Sigmoid colon (tissue), 7 donors: Measurements from ENCODE around the gene KREMEN2. TPM values are rescaled to one million over a fixed set of nuclear protein-coding genes. Genes with fewer than 3 reads are reported as not detected.

ENCODE experiments used
- DNase-seq: peaks from one replicate; pipeline ENCODE4 v3.0.0-alpha.2; 2019
- H3K27ac ChIP-seq, 4 donors: fragments of 200-600 bp; sonication (generic); one replicate each; pipeline ENCODE4 v1.5.1; 2016 to 2019; ENCODE audit warnings: mild to moderate bottlenecking in 1 of 4
- H3K27me3 ChIP-seq, 3 donors: fragments of 200-600 bp; sonication (generic); one replicate each; pipeline ENCODE4 v1.5.1; 2019; ENCODE audit warnings: mild to moderate bottlenecking in 1 of 3
- H3K36me3 ChIP-seq, 4 donors: fragments of 200-600 bp; sonication (generic); one replicate each; pipeline ENCODE4 v1.5.1; 2016 to 2019
- H3K4me1 ChIP-seq, 4 donors: fragments of 200-600 bp; sonication (generic); one replicate each; pipeline ENCODE4 v1.5.1; 2017 to 2019
- H3K4me3 ChIP-seq, 4 donors: fragments of 200-600 bp; sonication (generic); one replicate each; pipeline ENCODE4 v1.5.1; 2017 to 2019; ENCODE audit warnings: mild to moderate bottlenecking in 2 of 4, moderate library complexity in 1 of 4
- H3K9me3 ChIP-seq, 4 donors: fragments of 200-600 bp in 3 of 4; sonication (generic) in 3 of 4; one replicate each; pipeline versions ENCODE4 v1.5.1 to v1.6.1; 2013 to 2019
- CTCF ChIP-seq, 4 experiments: fragments of 450-650 bp in 3 of 4; fragments of 200-600 bp in 1 of 4; IDR thresholded peaks; one replicate each; pipeline ENCODE4 v1.5.1; 2016 to 2019; ENCODE audit warnings: antibody characterized with exemption in 4 of 4, mild to moderate bottlenecking in 3 of 4, moderate library complexity in 2 of 4
- EP300 ChIP-seq, 4 donors: sonication (generic); formaldehyde crosslinking; IDR thresholded peaks; one replicate each; pipeline ENCODE4 v1.6.1; 2017; ENCODE audit warnings: antibody characterized with exemption in 4 of 4
- POLR2A ChIP-seq, 2 donors: fragments of 450-650 bp; IDR thresholded peaks; one replicate each; pipeline ENCODE4 v1.6.1; 2016; ENCODE audit warnings: antibody characterized with exemption in 2 of 2, mild to moderate bottlenecking in 2 of 2, moderate library complexity in 2 of 2
- POLR2AphosphoS5 ChIP-seq, 4 donors: sonication (generic); formaldehyde crosslinking; IDR thresholded peaks; one replicate each; pipeline ENCODE4 v1.6.1; 2017; ENCODE audit warnings: antibody characterized with exemption in 4 of 4
- WGBS, 2 donors: extraction: QIAGEN DNeasy Blood & Tissue Kit; methylation state at CpG; one replicate each; pipeline ENCODE4 v1.1.7; 2013; 5-methylcytosine and 5-hydroxymethylcytosine counted together
- intact Hi-C: fragments of 100-400 bp; cut with DNase I; formaldehyde crosslinking; loops from one replicate; pipeline ENCODE4 v1.15.1; 2023
- polyA plus RNA-seq, 3 donors: library from polyadenylated mRNA; stranded (reverse); fragments of 200-250 nt; gene quantifications; one replicate each; pipeline ENCODE4 v1.2.3, GENCODE V29; 2013
- small RNA-seq, 3 donors: library from RNA; depleted of rRNA; stranded (forward); fragments of <200 nt; gene quantifications; one replicate each; pipeline ENCODE3, GENCODE V24; 2016
- total RNA-seq, 4 donors: library from RNA; depleted of rRNA; stranded (reverse); fragments of >200 nt; gene quantifications; one replicate each; pipeline ENCODE4 v1.1.0, GENCODE V29; 2016
- donor health status: healthy with polysubstance abuse.
- donor health status: Bipolar disorder and iron deficiency.
- donor health status: healthy.

KREMEN2 gene
- total and polyA plus RNA-seq, 7 donors, result 1.0 to 1.8 (median 1.6) TPM; not detected in 4

- intact Hi-C loops, result no loop called here
- DNase-seq, result no peak
- Histone ChIP-seq H3K9me3 (no peaks in the 10 kb centered on the region), H3K36me3 (no peaks in the 10 kb centered on the region), H3K4me3 (no peak overlapping the region), H3K27me3 (peaks cover 28 to 71% (median 60%) of the 10 kb centered on the region in 3 donors), H3K27ac (no peak overlapping the region), H3K4me1 (peaks cover 0 to 16% (median 13%) of the 10 kb centered on the region in 4 donors)
- no peak for TF ChIP-seq CTCF (IDR thresholded peaks at IDR 0.05)
- no peak for TF ChIP-seq EP300 (IDR thresholded peaks at IDR 0.05)
- no peak for TF ChIP-seq POLR2A (IDR thresholded peaks at IDR 0.05)
- TF ChIP-seq POLR2AphosphoS5 (IDR thresholded peaks at IDR 0.05), result no peak
- WGBS, 2 donors, result 93% methylated on average over 6 of the region's 6 CpGs
Measured at GRCh38 chr16:3014971-3015370, 50.9 kb downstream of the KREMEN2 start.

DNA sequence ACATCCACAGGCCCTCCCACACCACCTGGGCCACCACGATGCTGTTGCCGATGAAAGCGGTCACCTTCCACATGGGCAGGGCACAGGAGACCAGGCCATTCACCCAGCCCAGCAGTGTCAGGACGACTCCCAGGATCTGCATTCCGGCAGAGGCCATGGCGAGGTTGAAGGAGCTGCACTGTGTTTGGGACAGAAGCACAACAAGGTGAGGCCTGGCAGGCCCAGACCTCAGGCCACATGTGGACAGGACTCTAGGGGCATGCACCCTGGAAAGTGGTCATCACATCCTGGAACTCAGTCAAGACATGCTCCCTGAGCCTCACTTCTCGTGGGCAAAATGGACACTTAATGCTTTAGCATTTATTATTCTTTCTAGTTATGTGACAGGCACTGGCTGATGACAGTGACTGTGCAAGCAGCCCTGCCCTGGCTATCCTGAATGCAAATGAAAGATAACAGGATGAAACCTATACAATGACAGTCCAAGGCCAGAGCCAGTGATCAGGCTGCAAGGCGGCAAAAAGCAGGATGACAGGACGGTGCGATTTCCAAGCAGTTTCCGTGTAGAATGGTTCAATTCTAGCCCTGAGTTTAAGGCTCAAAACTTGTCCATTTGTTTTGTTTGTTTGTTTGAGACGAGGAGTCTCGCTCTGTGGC, 51.9 kb downstream of the KREMEN2 start:
- peaks cover 0 to 21% (median 18%) of the 10 kb centered on the region in 4 donors for H3K4me1 ChIP-seq
- no peaks in the 10 kb centered on the region for H3K9me3 ChIP-seq
- H3K36me3 ChIP-seq, result no peaks in the 10 kb centered on the region
- H3K27ac ChIP-seq, result no peak overlapping the region
- H3K27me3 ChIP-seq, result peaks cover 26 to 62% (median 54%) of the 10 kb centered on the region in 3 donors
- 87 to 92% methylated on average over 13 of the region's 13 CpGs for WGBS, 2 donors
- no peak for TF ChIP-seq POLR2A (IDR thresholded peaks at IDR 0.05)
- H3K4me3 ChIP-seq, result no peak overlapping the region
- DNase-seq, result no peak
- intact Hi-C loops, result no loop called here

DNA sequence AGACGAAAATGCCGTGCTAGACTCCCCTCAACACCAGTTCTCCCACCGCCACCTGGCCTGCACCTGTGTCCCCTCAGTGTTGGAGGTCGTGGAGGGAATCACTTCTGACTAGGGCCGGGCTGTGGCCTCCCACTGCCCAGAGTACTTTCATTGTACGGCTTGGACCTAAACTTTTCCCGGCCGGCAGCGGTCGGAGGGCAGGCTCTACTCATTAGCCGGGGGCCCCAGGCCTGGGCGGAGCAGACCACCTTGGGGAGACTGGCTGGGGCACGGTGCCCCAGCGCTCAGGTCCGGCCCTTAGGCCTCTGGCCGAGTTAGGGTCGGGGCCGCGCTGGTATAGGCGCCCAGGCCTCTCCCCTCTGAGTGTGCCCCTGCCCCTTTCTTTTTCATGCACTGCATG, 53.3 kb downstream of the KREMEN2 start:
- DNase-seq, result no peak
- Histone ChIP-seq H3K4me1 (peaks cover 0 to 34% (median 32%) of the 10 kb centered on the region in 4 donors), H3K36me3 (no peaks in the 10 kb centered on the region), H3K27me3 (peaks cover 19 to 50% (median 45%) of the 10 kb centered on the region in 3 donors), H3K4me3 (no peak overlapping the region), H3K27ac (no peak overlapping the region), H3K9me3 (no peaks in the 10 kb centered on the region)
- intact Hi-C loops, result no loop called here
- no peak for TF ChIP-seq CTCF (IDR thresholded peaks at IDR 0.05)
- no peak for TF ChIP-seq EP300 (IDR thresholded peaks at IDR 0.05)
- TF ChIP-seq POLR2A (IDR thresholded peaks at IDR 0.05), result no peak
- TF ChIP-seq POLR2AphosphoS5 (IDR thresholded peaks at IDR 0.05), result no peak
- 77 to 85% methylated on average over 20 of the region's 20 CpGs for WGBS, 2 donors

Small RNAs within 50 kb of the gene (small RNA-seq; reads per million reads assigned to genes)
- 0 reads per million in 3 donors for gene LINC00514

Other genes starting within 250 kb of the KREMEN2 start
- gene PRSS27, start 244.1 kb upstream of the KREMEN2 start, total RNA-seq, result 1 to 10 TPM; 1.2 to 5.0 (median 1.4) TPM
- 1 to 10 TPM in 1 of 3 donors, under 1 TPM in 1, not detected in 1; 0.60 to 2.1 TPM for gene PRSS27, start 244.1 kb upstream of the KREMEN2 start, polyA plus RNA-seq
- gene SRRM2, start 211.6 kb upstream of the KREMEN2 start, total RNA-seq, result 100 to 1,000 TPM; 181 to 826 (median 219) TPM
- gene SRRM2, start 211.6 kb upstream of the KREMEN2 start, polyA plus RNA-seq, result 100 to 1,000 TPM in 1 of 3 donors, 10 to 100 TPM in 2; 66.1 to 725 (median 73.8) TPM
- gene ELOB, start 187.0 kb upstream of the KREMEN2 start, total RNA-seq, result 1,000 to 10,000 TPM in 1 of 4 donors, 100 to 1,000 TPM in 3; 329 to 1,166 (median 508) TPM
- gene ELOB, start 187.0 kb upstream of the KREMEN2 start, polyA plus RNA-seq, result 100 to 1,000 TPM; 454 to 984 (median 463) TPM
- gene PRSS33, start 176.7 kb upstream of the KREMEN2 start, total RNA-seq, result not detected
- not detected for gene PRSS33, start 176.7 kb upstream of the KREMEN2 start, polyA plus RNA-seq
- not detected for gene PRSS41, start 165.8 kb upstream of the KREMEN2 start, total RNA-seq
- not detected for gene PRSS41, start 165.8 kb upstream of the KREMEN2 start, polyA plus RNA-seq
- gene PRSS21, start 147.0 kb upstream of the KREMEN2 start, total RNA-seq, result not detected
- under 1 TPM in 1 of 3 donors, not detected in 2; 0.58 TPM for gene PRSS21, start 147.0 kb upstream of the KREMEN2 start, polyA plus RNA-seq
- gene ZG16B, start 134.0 kb upstream of the KREMEN2 start, total RNA-seq, result not detected
- gene ZG16B, start 134.0 kb upstream of the KREMEN2 start, polyA plus RNA-seq, result 100 to 1,000 TPM in 1 of 3 donors, 10 to 100 TPM in 2; 15.6 to 147 (median 55.0) TPM
- not detected for gene PRSS22, start 106.1 kb upstream of the KREMEN2 start, total RNA-seq
- gene PRSS22, start 106.1 kb upstream of the KREMEN2 start, polyA plus RNA-seq, result 10 to 100 TPM in 1 of 3 donors, not detected in 2; 20.8 TPM
- 10 to 100 TPM; 33.6 to 64.2 (median 55.8) TPM for gene FLYWCH2, start 81.1 kb upstream of the KREMEN2 start, total RNA-seq
- 10 to 100 TPM; 27.5 to 43.2 (median 30.7) TPM for gene FLYWCH2, start 81.1 kb upstream of the KREMEN2 start, polyA plus RNA-seq
- gene FLYWCH1, start 52.3 kb upstream of the KREMEN2 start, total RNA-seq, result 10 to 100 TPM; 28.6 to 51.5 (median 33.2) TPM
- 10 to 100 TPM in 1 of 3 donors, 1 to 10 TPM in 2; 6.9 to 19.5 (median 7.2) TPM for gene FLYWCH1, start 52.3 kb upstream of the KREMEN2 start, polyA plus RNA-seq
- gene PAQR4, start 5.1 kb downstream of the KREMEN2 start, total RNA-seq, result 1 to 10 TPM in 2 of 4 donors, under 1 TPM in 2; 0.83 to 3.6 (median 1.0) TPM
- 10 to 100 TPM in 1 of 3 donors, 1 to 10 TPM in 2; 3.6 to 22.1 (median 3.9) TPM for gene PAQR4, start 5.1 kb downstream of the KREMEN2 start, polyA plus RNA-seq
- under 1 TPM in 1 of 4 donors, not detected in 3; 0.95 TPM for gene PKMYT1, start 16.2 kb downstream of the KREMEN2 start, total RNA-seq
- gene PKMYT1, start 16.2 kb downstream of the KREMEN2 start, polyA plus RNA-seq, result 10 to 100 TPM in 1 of 3 donors, 1 to 10 TPM in 2; 1.6 to 33.1 (median 4.2) TPM
- not detected for gene CLDN9, start 48.6 kb downstream of the KREMEN2 start, total RNA-seq
- under 1 TPM in 1 of 3 donors, not detected in 2; 0.28 TPM for gene CLDN9, start 48.6 kb downstream of the KREMEN2 start, polyA plus RNA-seq
- not detected for gene CLDN6, start 53.9 kb downstream of the KREMEN2 start, total RNA-seq
- not detected for gene CLDN6, start 53.9 kb downstream of the KREMEN2 start, polyA plus RNA-seq
- gene TNFRSF12A, start 56.1 kb downstream of the KREMEN2 start, total RNA-seq, result 10 to 100 TPM in 3 of 4 donors, 1 to 10 TPM in 1; 6.1 to 78.2 (median 12.7) TPM
- gene TNFRSF12A, start 56.1 kb downstream of the KREMEN2 start, polyA plus RNA-seq, result 10 to 100 TPM in 1 of 3 donors, 1 to 10 TPM in 2; 6.6 to 16.3 (median 7.9) TPM
- gene HCFC1R1, start 59.7 kb downstream of the KREMEN2 start, total RNA-seq, result 10 to 100 TPM; 23.1 to 77.3 (median 32.2) TPM
- gene HCFC1R1, start 59.7 kb downstream of the KREMEN2 start, polyA plus RNA-seq, result 10 to 100 TPM; 52.9 to 82.5 (median 53.1) TPM
- 10 to 100 TPM in 3 of 4 donors, 1 to 10 TPM in 1; 8.6 to 15.8 (median 13.4) TPM for gene THOC6, start 59.8 kb downstream of the KREMEN2 start, total RNA-seq
- gene THOC6, start 59.8 kb downstream of the KREMEN2 start, polyA plus RNA-seq, result 10 to 100 TPM; 16.8 to 35.8 (median 18.5) TPM
- under 1 TPM in 2 of 4 donors, not detected in 2; 0.36 to 0.55 TPM for gene BICDL2, start 72.7 kb downstream of the KREMEN2 start, total RNA-seq
- 10 to 100 TPM; 62.5 to 83.8 (median 74.9) TPM for gene BICDL2, start 72.7 kb downstream of the KREMEN2 start, polyA plus RNA-seq
- gene MMP25, start 82.3 kb downstream of the KREMEN2 start, total RNA-seq, result under 1 TPM in 3 of 4 donors, not detected in 1; under 0.01 to 0.41 (median 0.16) TPM
- 1 to 10 TPM; 1.8 to 3.7 (median 2.8) TPM for gene MMP25, start 82.3 kb downstream of the KREMEN2 start, polyA plus RNA-seq
- gene IL32, start 101.4 kb downstream of the KREMEN2 start, total RNA-seq, result 10 to 100 TPM in 3 of 4 donors, 1 to 10 TPM in 1; 8.6 to 27.1 (median 20.3) TPM
- 1,000 to 10,000 TPM in 1 of 3 donors, 100 to 1,000 TPM in 2; 464 to 2,189 (median 560) TPM for gene IL32, start 101.4 kb downstream of the KREMEN2 start, polyA plus RNA-seq
- not detected for gene ZSCAN10, start 135.0 kb downstream of the KREMEN2 start, total RNA-seq
- gene ZSCAN10, start 135.0 kb downstream of the KREMEN2 start, polyA plus RNA-seq, result not detected
- 10 to 100 TPM; 15.8 to 17.5 (median 16.7) TPM for gene ZNF205, start 148.3 kb downstream of the KREMEN2 start, total RNA-seq
- gene ZNF205, start 148.3 kb downstream of the KREMEN2 start, polyA plus RNA-seq, result 10 to 100 TPM in 2 of 3 donors, 1 to 10 TPM in 1; 6.6 to 12.6 (median 10.9) TPM
- gene ZNF213, start 170.8 kb downstream of the KREMEN2 start, total RNA-seq, result 10 to 100 TPM in 1 of 4 donors, 1 to 10 TPM in 3; 2.6 to 10.5 (median 5.0) TPM
- 10 to 100 TPM in 1 of 3 donors, 1 to 10 TPM in 2; 7.2 to 11.3 (median 7.2) TPM for gene ZNF213, start 170.8 kb downstream of the KREMEN2 start, polyA plus RNA-seq
- gene OR1F1, start 223.9 kb downstream of the KREMEN2 start, total RNA-seq, result not detected
- gene OR1F1, start 223.9 kb downstream of the KREMEN2 start, polyA plus RNA-seq, result not detected